Mesendoderm (in vitro differentiated cells): ENCODE data around the gene QRFP.

Experiments used
- DNase-seq: peaks from one replicate; pipeline ENCODE4 v3.0.0; 2013
- H2AK5ac ChIP-seq: 2 replicates; pipeline ENCODE4 v1.6.1; 2013; ENCODE audit warnings: low read length, inconsistent platforms
- H2BK120ac ChIP-seq: 2 replicates; pipeline ENCODE4 v1.6.1; 2013; ENCODE audit warnings: low read depth, mild to moderate bottlenecking, low read length, moderate library complexity, mixed read lengths
- H2BK15ac ChIP-seq: replicated peaks from 2 replicates; pipeline ENCODE4 v1.6.1; 2013; ENCODE audit warnings: low read depth, mild to moderate bottlenecking, moderate library complexity
- H2BK5ac ChIP-seq: 2 replicates; pipeline ENCODE4 v1.6.1; 2013; ENCODE audit warnings: low read length, inconsistent platforms
- H3K18ac ChIP-seq: 2 replicates; pipeline ENCODE4 v1.6.1; 2013; ENCODE audit warnings: mild to moderate bottlenecking, low read length, mixed read lengths
- H3K23ac ChIP-seq: one replicate; pipeline ENCODE4 v1.6.1; 2013; ENCODE audit warnings: low read length
- H3K27ac ChIP-seq: 2 replicates; pipeline ENCODE4 v1.5.1; 2013; ENCODE audit warnings: low read depth, mild to moderate bottlenecking, inconsistent platforms, low read length, moderate library complexity
- H3K27me3 ChIP-seq: 2 replicates; pipeline ENCODE4 v1.6.1; 2013; ENCODE audit warnings: low read length, control low read depth, mild to moderate bottlenecking, inconsistent platforms; ENCODE audit not compliant: insufficient read depth, poor library complexity
- H3K36me3 ChIP-seq: 2 replicates; pipeline ENCODE4 v1.6.1; 2013; ENCODE audit warnings: low read length, inconsistent platforms; ENCODE audit not compliant: control insufficient read depth, insufficient read depth
- H3K4ac ChIP-seq: one replicate; pipeline ENCODE4 v1.6.1; 2013; ENCODE audit warnings: low read depth, mild to moderate bottlenecking, low read length, moderate library complexity
- H3K4me1 ChIP-seq: 2 replicates; pipeline ENCODE4 v1.6.1; 2013; ENCODE audit warnings: low read depth, low read length, inconsistent platforms; ENCODE audit not compliant: control insufficient read depth
- H3K4me2 ChIP-seq: 2 replicates; pipeline ENCODE4 v1.6.1; 2013; ENCODE audit warnings: low read length
- H3K4me3 ChIP-seq: 2 replicates; pipeline ENCODE4 v1.5.1; 2013; ENCODE audit warnings: mild to moderate bottlenecking, low read length
- H3K56ac ChIP-seq: one replicate; pipeline ENCODE4 v1.6.1; 2013; ENCODE audit warnings: low read length
- H3K79me1 ChIP-seq: 2 replicates; pipeline ENCODE4 v1.6.1; 2013; ENCODE audit warnings: low read length, inconsistent platforms
- H3K79me2 ChIP-seq: 2 replicates; pipeline ENCODE4 v1.6.1; 2013; ENCODE audit warnings: mild to moderate bottlenecking, low read length; ENCODE audit not compliant: control insufficient read depth, insufficient read depth
- H3K9ac ChIP-seq: 2 replicates; pipeline ENCODE4 v1.6.1; 2013; ENCODE audit warnings: low read length, inconsistent platforms
- H4K5ac ChIP-seq: one replicate; pipeline ENCODE4 v1.6.1; 2013; ENCODE audit warnings: low read length
- H4K8ac ChIP-seq: one replicate; pipeline ENCODE4 v1.6.1; 2013; ENCODE audit warnings: low read depth, mild to moderate bottlenecking, control low read depth, low read length, moderate library complexity
- WGBS: extraction: QIAGEN DNeasy Blood & Tissue Kit; methylation state at CpG from one replicate; pipeline ENCODE4 v1.1.7; 2013; ENCODE audit warnings: low lambda C conversion rate, missing lambda C conversion rate; ENCODE audit not compliant: insufficient coverage; ENCODE audit errors: extremely low coverage; 5-methylcytosine and 5-hydroxymethylcytosine counted together

Gene QRFP

GRCh38 chr9:130918101-130918825, 21.7 kb upstream of the QRFP start:
- H3K56ac ChIP-seq = no peak overlapping the region
- no peak overlapping the region for H3K27ac ChIP-seq
- H3K4me3 ChIP-seq = no peak overlapping the region
- H2AK5ac ChIP-seq = no peak overlapping the region
- no peak overlapping the region for H3K18ac ChIP-seq
- H3K23ac ChIP-seq = no peak overlapping the region
- DNase-seq = peak; percentile 27
- no peaks in the 10 kb centered on the region for H3K36me3 ChIP-seq
- H4K5ac ChIP-seq = no peak overlapping the region
- no peak overlapping the region for H3K4me2 ChIP-seq
- H3K79me2 ChIP-seq = no peaks in the 10 kb centered on the region
- no peak overlapping the region for H4K8ac ChIP-seq
- H3K79me1 ChIP-seq = no peaks in the 10 kb centered on the region
- no peak overlapping the region for H2BK15ac ChIP-seq
- no peak overlapping the region for H3K9ac ChIP-seq
- no CpG with 5 or more reads among the region's 9 CpGs for WGBS
- no peak overlapping the region for H2BK120ac ChIP-seq
- H3K4me1 ChIP-seq = no peaks in the 10 kb centered on the region
- H3K27me3 ChIP-seq = no peaks in the 10 kb centered on the region
- H2BK5ac ChIP-seq = no peak overlapping the region
- H3K4ac ChIP-seq = no peak overlapping the region

GRCh38 chr9:130917168-130917960, 20.8 kb upstream of the QRFP start:
- H3K36me3 ChIP-seq = no peaks in the 10 kb centered on the region
- no peak overlapping the region for H4K5ac ChIP-seq
- H3K79me1 ChIP-seq = no peaks in the 10 kb centered on the region
- H3K9ac ChIP-seq = no peak overlapping the region
- no peaks in the 10 kb centered on the region for H3K4me1 ChIP-seq
- WGBS = no CpG with 5 or more reads among the region's 34 CpGs
- H3K4me3 ChIP-seq = no peak overlapping the region
- H2AK5ac ChIP-seq = no peak overlapping the region
- H3K56ac ChIP-seq = no peak overlapping the region
- H3K79me2 ChIP-seq = no peaks in the 10 kb centered on the region
- DNase-seq = no peak
- H2BK15ac ChIP-seq = no peak overlapping the region
- H2BK5ac ChIP-seq = no peak overlapping the region
- no peak overlapping the region for H3K23ac ChIP-seq
- no peak overlapping the region for H3K27ac ChIP-seq
- no peak overlapping the region for H3K4me2 ChIP-seq
- no peaks in the 10 kb centered on the region for H3K27me3 ChIP-seq
- no peak overlapping the region for H3K4ac ChIP-seq
- no peak overlapping the region for H4K8ac ChIP-seq
- H3K18ac ChIP-seq = no peak overlapping the region
- no peak overlapping the region for H2BK120ac ChIP-seq

GRCh38 chr9:130915096-130915447, 18.5 kb upstream of the QRFP start:
- no peak overlapping the region for H3K18ac ChIP-seq
- no peak overlapping the region for H3K4me3 ChIP-seq
- no peak overlapping the region for H3K56ac ChIP-seq
- no peak overlapping the region for H2BK15ac ChIP-seq
- H4K5ac ChIP-seq = no peak overlapping the region
- no peaks in the 10 kb centered on the region for H3K36me3 ChIP-seq
- H3K4me2 ChIP-seq = no peak overlapping the region
- no peak overlapping the region for H3K4ac ChIP-seq
- H3K23ac ChIP-seq = no peak overlapping the region
- H3K79me2 ChIP-seq = no peaks in the 10 kb centered on the region
- no peaks in the 10 kb centered on the region for H3K27me3 ChIP-seq
- H3K9ac ChIP-seq = no peak overlapping the region
- WGBS = no CpG with 5 or more reads among the region's 8 CpGs
- no peak for DNase-seq
- H3K4me1 ChIP-seq = no peaks in the 10 kb centered on the region
- H3K79me1 ChIP-seq = no peaks in the 10 kb centered on the region
- H2AK5ac ChIP-seq = no peak overlapping the region
- no peak overlapping the region for H2BK120ac ChIP-seq
- no peak overlapping the region for H2BK5ac ChIP-seq
- no peak overlapping the region for H4K8ac ChIP-seq
- no peak overlapping the region for H3K27ac ChIP-seq

GRCh38 chr9:130914417-130915095, 17.9 kb upstream of the QRFP start:
- H3K4me1 ChIP-seq = no peaks in the 10 kb centered on the region
- no peak overlapping the region for H2BK120ac ChIP-seq
- no peak overlapping the region for H3K23ac ChIP-seq
- no peaks in the 10 kb centered on the region for H3K79me2 ChIP-seq
- WGBS = no CpG with 5 or more reads among the region's 24 CpGs
- no peak overlapping the region for H2BK15ac ChIP-seq
- no peak for DNase-seq
- H4K8ac ChIP-seq = no peak overlapping the region
- H3K9ac ChIP-seq = no peak overlapping the region
- H2BK5ac ChIP-seq = no peak overlapping the region
- no peak overlapping the region for H2AK5ac ChIP-seq
- H3K4ac ChIP-seq = no peak overlapping the region
- no peak overlapping the region for H4K5ac ChIP-seq
- no peaks in the 10 kb centered on the region for H3K79me1 ChIP-seq
- no peak overlapping the region for H3K56ac ChIP-seq
- H3K27me3 ChIP-seq = no peaks in the 10 kb centered on the region
- H3K18ac ChIP-seq = no peak overlapping the region
- H3K36me3 ChIP-seq = no peaks in the 10 kb centered on the region
- no peak overlapping the region for H3K4me3 ChIP-seq
- H3K4me2 ChIP-seq = no peak overlapping the region
- no peak overlapping the region for H3K27ac ChIP-seq

GRCh38 chr9:130913599-130914416, 17.2 kb upstream of the QRFP start:
- H3K27me3 ChIP-seq = no peaks in the 10 kb centered on the region
- DNase-seq = no peak

More at GRCh38 chr9:130913599-130914416, 17.2 kb upstream of the QRFP start:
- Histone ChIP-seq H3K4me3 (no peak overlapping the region), H3K4me2 (no peak overlapping the region), H3K27ac (no peak overlapping the region), H3K23ac (no peak overlapping the region), H3K4ac (no peak overlapping the region), H2BK5ac (no peak overlapping the region), H4K8ac (no peak overlapping the region), H3K79me2 (no peaks in the 10 kb centered on the region), H3K18ac (no peak overlapping the region), H2BK15ac (no peak overlapping the region), H3K4me1 (no peaks in the 10 kb centered on the region), H2AK5ac (no peak overlapping the region), H4K5ac (no peak overlapping the region), H3K9ac (no peak overlapping the region), H2BK120ac (no peak overlapping the region), H3K79me1 (no peaks in the 10 kb centered on the region), H3K36me3 (no peaks in the 10 kb centered on the region), H3K56ac (peak overlapping the region; percentile 64)
- WGBS = no CpG with 5 or more reads among the region's 23 CpGs
